ENCODE measurements around the gene SORD.

GRCh38 chr15:45123397-45123796 lies 100.4 kb downstream of the SORD start:
- TF ChIP-seq CTCF (IDR thresholded peaks at IDR 0.05) (no peak), POLR2AphosphoS5 (IDR thresholded peaks at IDR 0.05) (no peak), POLR2A (IDR thresholded peaks at IDR 0.05; ENCODE audit: low read depth) (no peak), EP300 (IDR thresholded peaks at IDR 0.05) (no peak)

All from esophagus muscularis mucosa (tissue), 4 donors.